GM12878 (cell line): Measurements from ENCODE around the gene DDX39B. TPM values are rescaled to one million over a fixed set of nuclear protein-coding genes. Genes with fewer than 3 reads are reported as not detected.

ENCODE experiments used
- CHD1 ChIP-seq: IDR thresholded peaks from 2 replicates; pipeline ENCODE4 v1.6.1; 2012; ENCODE audit warnings: low read depth, low read length, improper control_type of control experiment
- JUND ChIP-seq: IDR thresholded peaks from 2 replicates; pipeline ENCODE4 v1.6.1; 2012; ENCODE audit warnings: low read depth, mild to moderate bottlenecking, low read length, improper control_type of control experiment, moderate library complexity
- SMC3 ChIP-seq: IDR thresholded peaks from 2 replicates; pipeline ENCODE4 v1.6.1; 2011; ENCODE audit warnings: low read length, improper control_type of control experiment, borderline replicate concordance
- STAT3 ChIP-seq: IDR thresholded peaks from 2 replicates; pipeline ENCODE4 v1.6.1; 2011; ENCODE audit warnings: low read depth, low read length, improper control_type of control experiment
- polyA plus RNA-seq, 11 experiments: library from polyadenylated mRNA; depleted of rRNA in 4 of 11; unstranded in 6 of 11; stranded (reverse) in 5 of 11; fragments of >200 nt; fragmentation: Nextera tagmentation in 4 of 11; fragmentation: Illumina TruSeq in 1 of 11; extraction: Ambion mirVana in 4 of 11; extraction: Trizol in 1 of 11; gene quantifications; 1 replicate in 1 of 11; 2 replicates in 10 of 11; pipeline versions ENCODE4 v1.2.1 to v1.2.3, GENCODE V29; 2011 to 2016; ENCODE audit warnings: inconsistent platforms in 2 of 11, missing spikeins in 2 of 11, low read depth in 1 of 11
- total RNA-seq, 4 experiments: library from RNA; depleted of rRNA in 3 of 4; stranded (reverse); fragments of >200 nt in 3 of 4; fragmentation: Illumina TruSeq in 1 of 4; extraction: Trizol in 1 of 4; gene quantifications; 2 replicates each; pipeline versions ENCODE4 v1.2.1 to v1.2.3, GENCODE V29; 2013 to 2021
- TF ChIP-seq, protein P1 (sequence below): fragments of 450-650 bp; IDR thresholded peaks from 2 replicates; pipeline ENCODE4 v1.6.1; 2016; ENCODE audit warnings: mild to moderate bottlenecking, moderate library complexity, borderline replicate concordance
- TF ChIP-seq, protein P2 (sequence below): IDR thresholded peaks from 2 replicates; pipeline ENCODE4 v1.6.1; 2011; ENCODE audit warnings: borderline replicate concordance, low read depth, mild to moderate bottlenecking, moderate library complexity, mixed read lengths, low read length; ENCODE audit not compliant: insufficient read depth; ENCODE audit errors: extremely low read length
- TF ChIP-seq, protein P3 (sequence below): fragments of 450-650 bp; formaldehyde crosslinking; IDR thresholded peaks from 2 replicates; pipeline ENCODE4 v1.4.0; 2022; ENCODE audit warnings: mild to moderate bottlenecking, moderate library complexity
- TF ChIP-seq, protein P4 (sequence below): IDR thresholded peaks from 2 replicates; pipeline ENCODE4 v1.6.1; 2012; ENCODE audit warnings: mild to moderate bottlenecking, low read depth, low read length
- TF ChIP-seq, protein P5 (sequence below): fragments of 450-650 bp; IDR thresholded peaks from 2 replicates; pipeline ENCODE4 v1.6.1; 2018; ENCODE audit warnings: mild to moderate bottlenecking, low read depth, moderate library complexity; ENCODE audit not compliant: partially characterized antibody
- TF ChIP-seq, protein P6 (sequence below): fragments of 450-650 bp; IDR thresholded peaks from 2 replicates; pipeline ENCODE4 v1.6.1; 2017; ENCODE audit warnings: mild to moderate bottlenecking

DDX39B gene
- total and polyA plus RNA-seq, 10 of the 15 experiments (the other 5 are each of a cell fraction or from before 2014, with no cell fraction given), result 271 to 661 (median 330) TPM

DNA sequence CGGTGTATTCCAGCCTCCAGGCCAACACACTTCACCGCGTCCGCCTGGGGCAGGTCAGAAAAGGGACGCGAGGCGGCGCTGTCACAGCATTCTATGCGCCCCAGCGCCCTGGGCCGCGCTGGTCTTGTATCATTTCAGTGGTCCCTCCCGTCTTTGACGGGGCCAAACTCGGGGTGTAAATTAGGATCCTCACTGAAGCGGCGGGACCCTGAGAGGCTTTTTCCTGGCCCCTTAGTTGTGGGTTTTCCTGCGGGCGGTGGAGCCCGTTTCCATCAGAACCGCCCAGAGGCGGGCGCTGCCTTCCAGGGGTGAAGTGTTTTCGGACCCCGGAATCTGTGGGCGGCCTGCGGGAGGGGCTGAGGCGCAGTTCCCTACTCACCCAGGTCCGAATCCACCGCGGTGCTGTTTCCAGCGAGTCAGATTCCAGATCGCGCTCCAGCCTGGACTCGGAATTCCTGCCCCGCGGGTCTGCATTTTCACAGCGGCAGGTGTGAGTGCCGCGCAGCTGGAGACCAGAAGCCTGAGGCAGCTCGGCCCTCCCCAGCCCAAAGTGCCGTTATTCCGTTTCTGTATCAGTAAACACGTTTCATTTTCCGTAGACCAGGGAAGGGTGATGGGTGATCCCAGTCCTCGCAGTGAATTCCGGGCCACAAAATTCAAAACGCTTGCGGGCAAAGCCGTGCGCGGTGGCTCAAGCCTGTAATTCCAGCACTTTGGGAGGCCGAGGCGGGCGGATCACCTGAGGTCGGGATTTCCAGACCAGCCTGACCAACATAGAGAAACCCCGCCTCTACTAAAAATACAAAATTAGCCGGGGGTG, 47.7 kb downstream of the DDX39B start (continued):
- TF ChIP-seq, protein P1, sequence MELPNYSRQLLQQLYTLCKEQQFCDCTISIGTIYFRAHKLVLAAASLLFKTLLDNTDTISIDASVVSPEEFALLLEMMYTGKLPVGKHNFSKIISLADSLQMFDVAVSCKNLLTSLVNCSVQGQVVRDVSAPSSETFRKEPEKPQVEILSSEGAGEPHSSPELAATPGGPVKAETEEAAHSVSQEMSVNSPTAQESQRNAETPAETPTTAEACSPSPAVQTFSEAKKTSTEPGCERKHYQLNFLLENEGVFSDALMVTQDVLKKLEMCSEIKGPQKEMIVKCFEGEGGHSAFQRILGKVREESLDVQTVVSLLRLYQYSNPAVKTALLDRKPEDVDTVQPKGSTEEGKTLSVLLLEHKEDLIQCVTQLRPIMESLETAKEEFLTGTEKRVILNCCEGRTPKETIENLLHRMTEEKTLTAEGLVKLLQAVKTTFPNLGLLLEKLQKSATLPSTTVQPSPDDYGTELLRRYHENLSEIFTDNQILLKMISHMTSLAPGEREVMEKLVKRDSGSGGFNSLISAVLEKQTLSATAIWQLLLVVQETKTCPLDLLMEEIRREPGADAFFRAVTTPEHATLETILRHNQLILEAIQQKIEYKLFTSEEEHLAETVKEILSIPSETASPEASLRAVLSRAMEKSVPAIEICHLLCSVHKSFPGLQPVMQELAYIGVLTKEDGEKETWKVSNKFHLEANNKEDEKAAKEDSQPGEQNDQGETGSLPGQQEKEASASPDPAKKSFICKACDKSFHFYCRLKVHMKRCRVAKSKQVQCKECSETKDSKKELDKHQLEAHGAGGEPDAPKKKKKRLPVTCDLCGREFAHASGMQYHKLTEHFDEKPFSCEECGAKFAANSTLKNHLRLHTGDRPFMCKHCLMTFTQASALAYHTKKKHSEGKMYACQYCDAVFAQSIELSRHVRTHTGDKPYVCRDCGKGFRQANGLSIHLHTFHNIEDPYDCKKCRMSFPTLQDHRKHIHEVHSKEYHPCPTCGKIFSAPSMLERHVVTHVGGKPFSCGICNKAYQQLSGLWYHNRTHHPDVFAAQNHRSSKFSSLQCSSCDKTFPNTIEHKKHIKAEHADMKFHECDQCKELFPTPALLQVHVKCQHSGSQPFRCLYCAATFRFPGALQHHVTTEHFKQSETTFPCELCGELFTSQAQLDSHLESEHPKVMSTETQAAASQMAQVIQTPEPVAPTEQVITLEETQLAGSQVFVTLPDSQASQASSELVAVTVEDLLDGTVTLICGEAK, result no peak; the same call in 1 of the 2 replicates
- TF ChIP-seq, protein P2, sequence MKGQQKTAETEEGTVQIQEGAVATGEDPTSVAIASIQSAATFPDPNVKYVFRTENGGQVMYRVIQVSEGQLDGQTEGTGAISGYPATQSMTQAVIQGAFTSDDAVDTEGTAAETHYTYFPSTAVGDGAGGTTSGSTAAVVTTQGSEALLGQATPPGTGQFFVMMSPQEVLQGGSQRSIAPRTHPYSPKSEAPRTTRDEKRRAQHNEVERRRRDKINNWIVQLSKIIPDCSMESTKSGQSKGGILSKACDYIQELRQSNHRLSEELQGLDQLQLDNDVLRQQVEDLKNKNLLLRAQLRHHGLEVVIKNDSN, result no peak
- TF ChIP-seq SMC3 (peak; percentile 42; the same call in 1 of the 2 replicates), STAT3 (no peak), JUND (no peak), CHD1 (no peak)
- TF ChIP-seq, protein P3, sequence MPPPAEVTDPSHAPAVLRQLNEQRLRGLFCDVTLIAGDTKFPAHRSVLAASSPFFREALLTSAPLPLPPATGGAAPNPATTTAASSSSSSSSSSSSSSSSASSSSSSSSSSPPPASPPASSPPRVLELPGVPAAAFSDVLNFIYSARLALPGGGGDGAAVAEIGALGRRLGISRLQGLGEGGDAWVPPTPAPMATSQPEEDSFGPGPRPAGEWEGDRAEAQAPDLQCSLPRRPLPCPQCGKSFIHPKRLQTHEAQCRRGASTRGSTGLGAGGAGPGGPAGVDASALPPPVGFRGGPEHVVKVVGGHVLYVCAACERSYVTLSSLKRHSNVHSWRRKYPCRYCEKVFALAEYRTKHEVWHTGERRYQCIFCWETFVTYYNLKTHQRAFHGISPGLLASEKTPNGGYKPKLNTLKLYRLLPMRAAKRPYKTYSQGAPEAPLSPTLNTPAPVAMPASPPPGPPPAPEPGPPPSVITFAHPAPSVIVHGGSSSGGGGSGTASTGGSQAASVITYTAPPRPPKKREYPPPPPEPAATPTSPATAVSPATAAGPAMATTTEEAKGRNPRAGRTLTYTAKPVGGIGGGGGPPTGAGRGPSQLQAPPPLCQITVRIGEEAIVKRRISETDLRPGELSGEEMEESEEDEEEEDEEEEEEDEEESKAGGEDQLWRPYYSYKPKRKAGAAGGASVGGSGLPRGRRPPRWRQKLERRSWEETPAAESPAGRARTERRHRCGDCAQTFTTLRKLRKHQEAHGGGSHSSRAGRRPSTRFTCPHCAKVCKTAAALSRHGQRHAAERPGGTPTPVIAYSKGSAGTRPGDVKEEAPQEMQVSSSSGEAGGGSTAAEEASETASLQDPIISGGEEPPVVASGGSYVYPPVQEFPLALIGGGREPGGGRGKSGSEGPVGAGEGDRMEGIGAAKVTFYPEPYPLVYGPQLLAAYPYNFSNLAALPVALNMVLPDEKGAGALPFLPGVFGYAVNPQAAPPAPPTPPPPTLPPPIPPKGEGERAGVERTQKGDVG (CRISPR knock-in tag), result no peak
- TF ChIP-seq, protein P4, sequence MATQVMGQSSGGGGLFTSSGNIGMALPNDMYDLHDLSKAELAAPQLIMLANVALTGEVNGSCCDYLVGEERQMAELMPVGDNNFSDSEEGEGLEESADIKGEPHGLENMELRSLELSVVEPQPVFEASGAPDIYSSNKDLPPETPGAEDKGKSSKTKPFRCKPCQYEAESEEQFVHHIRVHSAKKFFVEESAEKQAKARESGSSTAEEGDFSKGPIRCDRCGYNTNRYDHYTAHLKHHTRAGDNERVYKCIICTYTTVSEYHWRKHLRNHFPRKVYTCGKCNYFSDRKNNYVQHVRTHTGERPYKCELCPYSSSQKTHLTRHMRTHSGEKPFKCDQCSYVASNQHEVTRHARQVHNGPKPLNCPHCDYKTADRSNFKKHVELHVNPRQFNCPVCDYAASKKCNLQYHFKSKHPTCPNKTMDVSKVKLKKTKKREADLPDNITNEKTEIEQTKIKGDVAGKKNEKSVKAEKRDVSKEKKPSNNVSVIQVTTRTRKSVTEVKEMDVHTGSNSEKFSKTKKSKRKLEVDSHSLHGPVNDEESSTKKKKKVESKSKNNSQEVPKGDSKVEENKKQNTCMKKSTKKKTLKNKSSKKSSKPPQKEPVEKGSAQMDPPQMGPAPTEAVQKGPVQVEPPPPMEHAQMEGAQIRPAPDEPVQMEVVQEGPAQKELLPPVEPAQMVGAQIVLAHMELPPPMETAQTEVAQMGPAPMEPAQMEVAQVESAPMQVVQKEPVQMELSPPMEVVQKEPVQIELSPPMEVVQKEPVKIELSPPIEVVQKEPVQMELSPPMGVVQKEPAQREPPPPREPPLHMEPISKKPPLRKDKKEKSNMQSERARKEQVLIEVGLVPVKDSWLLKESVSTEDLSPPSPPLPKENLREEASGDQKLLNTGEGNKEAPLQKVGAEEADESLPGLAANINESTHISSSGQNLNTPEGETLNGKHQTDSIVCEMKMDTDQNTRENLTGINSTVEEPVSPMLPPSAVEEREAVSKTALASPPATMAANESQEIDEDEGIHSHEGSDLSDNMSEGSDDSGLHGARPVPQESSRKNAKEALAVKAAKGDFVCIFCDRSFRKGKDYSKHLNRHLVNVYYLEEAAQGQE, result no peak
- TF ChIP-seq, protein P5, sequence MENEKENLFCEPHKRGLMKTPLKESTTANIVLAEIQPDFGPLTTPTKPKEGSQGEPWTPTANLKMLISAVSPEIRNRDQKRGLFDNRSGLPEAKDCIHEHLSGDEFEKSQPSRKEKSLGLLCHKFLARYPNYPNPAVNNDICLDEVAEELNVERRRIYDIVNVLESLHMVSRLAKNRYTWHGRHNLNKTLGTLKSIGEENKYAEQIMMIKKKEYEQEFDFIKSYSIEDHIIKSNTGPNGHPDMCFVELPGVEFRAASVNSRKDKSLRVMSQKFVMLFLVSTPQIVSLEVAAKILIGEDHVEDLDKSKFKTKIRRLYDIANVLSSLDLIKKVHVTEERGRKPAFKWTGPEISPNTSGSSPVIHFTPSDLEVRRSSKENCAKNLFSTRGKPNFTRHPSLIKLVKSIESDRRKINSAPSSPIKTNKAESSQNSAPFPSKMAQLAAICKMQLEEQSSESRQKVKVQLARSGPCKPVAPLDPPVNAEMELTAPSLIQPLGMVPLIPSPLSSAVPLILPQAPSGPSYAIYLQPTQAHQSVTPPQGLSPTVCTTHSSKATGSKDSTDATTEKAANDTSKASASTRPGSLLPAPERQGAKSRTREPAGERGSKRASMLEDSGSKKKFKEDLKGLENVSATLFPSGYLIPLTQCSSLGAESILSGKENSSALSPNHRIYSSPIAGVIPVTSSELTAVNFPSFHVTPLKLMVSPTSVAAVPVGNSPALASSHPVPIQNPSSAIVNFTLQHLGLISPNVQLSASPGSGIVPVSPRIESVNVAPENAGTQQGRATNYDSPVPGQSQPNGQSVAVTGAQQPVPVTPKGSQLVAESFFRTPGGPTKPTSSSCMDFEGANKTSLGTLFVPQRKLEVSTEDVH, result no peak
- TF ChIP-seq, protein P6, sequence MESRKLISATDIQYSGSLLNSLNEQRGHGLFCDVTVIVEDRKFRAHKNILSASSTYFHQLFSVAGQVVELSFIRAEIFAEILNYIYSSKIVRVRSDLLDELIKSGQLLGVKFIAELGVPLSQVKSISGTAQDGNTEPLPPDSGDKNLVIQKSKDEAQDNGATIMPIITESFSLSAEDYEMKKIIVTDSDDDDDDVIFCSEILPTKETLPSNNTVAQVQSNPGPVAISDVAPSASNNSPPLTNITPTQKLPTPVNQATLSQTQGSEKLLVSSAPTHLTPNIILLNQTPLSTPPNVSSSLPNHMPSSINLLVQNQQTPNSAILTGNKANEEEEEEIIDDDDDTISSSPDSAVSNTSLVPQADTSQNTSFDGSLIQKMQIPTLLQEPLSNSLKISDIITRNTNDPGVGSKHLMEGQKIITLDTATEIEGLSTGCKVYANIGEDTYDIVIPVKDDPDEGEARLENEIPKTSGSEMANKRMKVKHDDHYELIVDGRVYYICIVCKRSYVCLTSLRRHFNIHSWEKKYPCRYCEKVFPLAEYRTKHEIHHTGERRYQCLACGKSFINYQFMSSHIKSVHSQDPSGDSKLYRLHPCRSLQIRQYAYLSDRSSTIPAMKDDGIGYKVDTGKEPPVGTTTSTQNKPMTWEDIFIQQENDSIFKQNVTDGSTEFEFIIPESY, result no peak
